ENCODE results near the gene SMAD7. TPM values are rescaled to one million over a fixed set of nuclear protein-coding genes. Genes with fewer than 3 reads are reported as not detected.
A peak's percentile ranks its signal among the peaks of the same experiment; 100 is the strongest.

Gene SMAD7
- total and polyA plus RNA-seq, 7 experiments from 2014 or later = 5.3 to 79.4 (median 21.4) TPM

DNA sequence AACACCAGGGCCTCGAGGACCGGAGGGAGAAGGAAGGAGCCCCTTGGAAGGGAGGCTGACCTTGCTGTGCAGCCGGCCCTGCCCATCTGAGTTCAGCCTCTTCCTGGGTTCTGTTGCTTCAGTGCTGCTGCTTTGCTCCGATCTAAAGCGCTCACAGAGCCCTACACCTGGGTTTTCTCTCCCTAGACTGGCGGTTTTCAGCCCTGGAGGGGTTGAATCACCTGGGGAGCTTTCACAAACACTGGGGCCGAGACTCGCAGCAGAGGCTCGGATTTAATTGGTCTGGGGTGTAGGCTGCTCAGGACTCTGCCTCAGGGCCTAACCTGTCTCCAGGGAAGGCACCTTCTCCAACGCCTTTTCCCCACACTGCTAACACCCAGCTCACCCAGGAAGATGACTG is 40.9 kb upstream of the SMAD7 start:
- Histone ChIP-seq H3K36me3 (ENCODE audit: control insufficient read depth in 2 of 3, insufficient read depth in 3 of 3, low read length in 3 of 3) (no peaks in the 10 kb centered on the region), H3K9me3 (ENCODE audit: control insufficient read depth in 2 of 3, low read length in 3 of 3) (no peaks in the 10 kb centered on the region), H3K4me3 (ENCODE audit: low read length) (no peak overlapping the region), H3K4me1 (ENCODE audit: control insufficient read depth in 2 of 2, insufficient read depth in 2 of 2, low read length in 2 of 2) (peaks cover 2 to 8% of the 10 kb centered on the region in 2 donors), H3K27ac (ENCODE audit: low read depth, low read length) (no peak overlapping the region), H3K27me3 (ENCODE audit: control insufficient read depth in 2 of 2, insufficient read depth in 2 of 2, low read length in 2 of 2) (no peaks in the 10 kb centered on the region)
- no peak overlapping the region for H3K4me3 Mint-ChIP-seq
- H3K4me1 Mint-ChIP-seq = peaks cover under 1 to 12% (median 6%) of the 10 kb centered on the region in 7 donors
- DNase-seq = no peak
- H3K9me3 Mint-ChIP-seq = no peaks in the 10 kb centered on the region
- POLR2A ChIA-PET = no interaction called here
- CTCF ChIA-PET = no interaction called here
- H3K27me3 Mint-ChIP-seq = peaks cover 0 to 14% (median 0%) of the 10 kb centered on the region in 5 donors
- no peaks in the 10 kb centered on the region for H3K36me3 Mint-ChIP-seq
- ATAC-seq = no peak
- no peak overlapping the region for H3K27ac Mint-ChIP-seq
- intact Hi-C loops (cut with micrococcal nuclease) = no loop called here

- peaks cover 0 to 5% of the 10 kb centered on the region in 2 donors for H3K4me1 ChIP-seq (ENCODE audit: control insufficient read depth in 2 of 2, insufficient read depth in 2 of 2, low read length in 2 of 2)
- no peaks in the 10 kb centered on the region for H3K36me3 ChIP-seq (ENCODE audit: control insufficient read depth in 2 of 3, insufficient read depth in 3 of 3, low read length in 3 of 3)
- H3K27ac ChIP-seq (ENCODE audit: low read depth, low read length) = no peak overlapping the region
- H3K4me3 ChIP-seq (ENCODE audit: low read length) = no peak overlapping the region
- no peaks in the 10 kb centered on the region for H3K9me3 ChIP-seq (ENCODE audit: control insufficient read depth in 2 of 3, low read length in 3 of 3)
- peaks cover 0 to 8% (median 4%) of the 10 kb centered on the region in 7 donors for H3K4me1 Mint-ChIP-seq
- no peak overlapping the region for H3K27ac Mint-ChIP-seq
- H3K36me3 Mint-ChIP-seq = no peaks in the 10 kb centered on the region
- ChIA-PET POLR2A (no interaction called here), CTCF (no interaction called here)
- no peaks in the 10 kb centered on the region for H3K27me3 ChIP-seq (ENCODE audit: control insufficient read depth in 2 of 2, insufficient read depth in 2 of 2, low read length in 2 of 2)
- peaks cover 0 to 14% (median 0%) of the 10 kb centered on the region in 5 donors for H3K27me3 Mint-ChIP-seq
- H3K4me3 Mint-ChIP-seq = no peak overlapping the region
- ATAC-seq (no peak), DNase-seq (no peak)
- intact Hi-C loops (cut with micrococcal nuclease) = no loop called here
- no peaks in the 10 kb centered on the region for H3K9me3 Mint-ChIP-seq
These were observed 40.5 kb upstream of the SMAD7 start for GRCh38 chr18:48991319-48991660.

- H3K27ac Mint-ChIP-seq = no peak overlapping the region
- H3K27me3 ChIP-seq (ENCODE audit: control insufficient read depth in 2 of 2, insufficient read depth in 2 of 2, low read length in 2 of 2) = no peaks in the 10 kb centered on the region
- no peaks in the 10 kb centered on the region for H3K36me3 ChIP-seq (ENCODE audit: control insufficient read depth in 2 of 3, insufficient read depth in 3 of 3, low read length in 3 of 3)
- no peaks in the 10 kb centered on the region for H3K9me3 Mint-ChIP-seq
- ChIA-PET POLR2A (no interaction called here), CTCF (no interaction called here)
- H3K9me3 ChIP-seq (ENCODE audit: control insufficient read depth in 2 of 3, low read length in 3 of 3) = no peaks in the 10 kb centered on the region
- intact Hi-C loops (cut with micrococcal nuclease) = no loop called here
- H3K36me3 Mint-ChIP-seq = no peaks in the 10 kb centered on the region
- H3K4me1 ChIP-seq (ENCODE audit: control insufficient read depth in 2 of 2, insufficient read depth in 2 of 2, low read length in 2 of 2) = no peaks in the 10 kb centered on the region
- H3K4me3 Mint-ChIP-seq = no peak overlapping the region
- no peak for ATAC-seq
- H3K4me3 ChIP-seq (ENCODE audit: low read length) = no peak overlapping the region
- no peak overlapping the region for H3K27ac ChIP-seq (ENCODE audit: low read depth, low read length)
- H3K27me3 Mint-ChIP-seq = peaks cover 0 to 19% (median 0%) of the 10 kb centered on the region in 5 donors
- DNase-seq = no peak
- peaks cover 0 to 5% (median under 1%) of the 10 kb centered on the region in 7 donors for H3K4me1 Mint-ChIP-seq
These were observed 39.9 kb upstream of the SMAD7 start for GRCh38 chr18:48990481-48991318.

DNA sequence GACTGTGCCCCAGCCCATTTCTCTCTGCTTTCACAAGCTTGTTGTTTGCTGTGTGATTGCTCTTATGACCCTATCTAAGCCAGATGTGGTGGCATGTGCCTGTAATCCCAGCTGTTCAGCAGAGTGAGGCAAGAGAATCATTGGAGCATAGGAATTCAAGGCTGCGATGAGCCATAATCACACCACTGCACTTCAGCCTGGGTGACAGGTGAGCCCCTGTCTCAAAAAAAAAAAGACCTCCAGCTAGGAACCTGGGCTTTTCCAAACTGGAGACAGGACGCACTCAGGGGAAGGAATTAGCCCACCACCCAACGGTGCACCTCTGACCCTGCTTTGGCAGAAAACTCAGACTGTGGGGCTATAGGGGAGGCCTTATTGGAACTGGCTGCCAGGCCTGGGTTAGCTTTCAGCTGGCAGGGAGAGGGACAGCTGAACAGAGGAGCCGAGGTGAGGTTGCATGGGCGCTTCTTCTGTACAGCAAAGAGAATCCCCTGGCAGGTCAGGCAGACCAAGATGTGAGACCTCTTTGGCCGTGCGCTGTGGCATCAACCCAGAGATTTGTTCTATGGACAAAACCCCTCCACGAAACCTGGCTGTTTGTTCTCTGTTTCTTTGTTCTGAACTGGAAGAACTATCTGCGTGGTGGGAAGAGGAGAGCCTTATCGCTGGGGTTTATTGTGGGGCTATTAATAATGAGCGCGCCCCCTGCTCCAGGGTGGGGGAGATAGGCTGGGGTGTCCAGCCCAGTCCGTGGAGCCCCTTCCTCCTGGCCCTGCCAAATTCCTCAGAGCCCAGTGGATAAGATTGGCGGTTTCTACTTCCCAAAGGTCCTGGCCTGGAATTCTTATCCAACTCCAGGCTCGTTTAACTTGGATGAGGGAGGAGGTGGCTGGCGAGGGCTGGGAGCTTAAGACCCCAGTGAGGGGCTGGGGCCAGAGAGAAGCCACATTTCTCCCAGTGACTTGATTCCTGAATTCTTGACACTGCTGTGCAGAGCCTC is 38.8 kb upstream of the SMAD7 start:
- ATAC-seq = no peak
- Mint-ChIP-seq H3K27ac (peak overlapping the region in 1 of 9 donors; percentile 36), H3K4me3 (no peak overlapping the region), H3K27me3 (peaks cover 0 to 23% (median 0%) of the 10 kb centered on the region in 5 donors), H3K36me3 (no peaks in the 10 kb centered on the region), H3K9me3 (no peaks in the 10 kb centered on the region), H3K4me1 (peaks cover 0 to 5% (median 0%) of the 10 kb centered on the region in 7 donors)
- Histone ChIP-seq H3K36me3 (ENCODE audit: control insufficient read depth in 2 of 3, insufficient read depth in 3 of 3, low read length in 3 of 3) (no peaks in the 10 kb centered on the region), H3K27ac (ENCODE audit: low read depth, low read length) (no peak overlapping the region), H3K9me3 (ENCODE audit: control insufficient read depth in 2 of 3, low read length in 3 of 3) (no peaks in the 10 kb centered on the region), H3K4me3 (ENCODE audit: low read length) (no peak overlapping the region), H3K27me3 (ENCODE audit: control insufficient read depth in 2 of 2, insufficient read depth in 2 of 2, low read length in 2 of 2) (no peaks in the 10 kb centered on the region), H3K4me1 (ENCODE audit: control insufficient read depth in 2 of 2, insufficient read depth in 2 of 2, low read length in 2 of 2) (no peaks in the 10 kb centered on the region)
- no peak for DNase-seq
- intact Hi-C loops (cut with micrococcal nuclease) = no loop called here
- CTCF ChIA-PET = no interaction called here
- POLR2A ChIA-PET = no interaction called here

DNA sequence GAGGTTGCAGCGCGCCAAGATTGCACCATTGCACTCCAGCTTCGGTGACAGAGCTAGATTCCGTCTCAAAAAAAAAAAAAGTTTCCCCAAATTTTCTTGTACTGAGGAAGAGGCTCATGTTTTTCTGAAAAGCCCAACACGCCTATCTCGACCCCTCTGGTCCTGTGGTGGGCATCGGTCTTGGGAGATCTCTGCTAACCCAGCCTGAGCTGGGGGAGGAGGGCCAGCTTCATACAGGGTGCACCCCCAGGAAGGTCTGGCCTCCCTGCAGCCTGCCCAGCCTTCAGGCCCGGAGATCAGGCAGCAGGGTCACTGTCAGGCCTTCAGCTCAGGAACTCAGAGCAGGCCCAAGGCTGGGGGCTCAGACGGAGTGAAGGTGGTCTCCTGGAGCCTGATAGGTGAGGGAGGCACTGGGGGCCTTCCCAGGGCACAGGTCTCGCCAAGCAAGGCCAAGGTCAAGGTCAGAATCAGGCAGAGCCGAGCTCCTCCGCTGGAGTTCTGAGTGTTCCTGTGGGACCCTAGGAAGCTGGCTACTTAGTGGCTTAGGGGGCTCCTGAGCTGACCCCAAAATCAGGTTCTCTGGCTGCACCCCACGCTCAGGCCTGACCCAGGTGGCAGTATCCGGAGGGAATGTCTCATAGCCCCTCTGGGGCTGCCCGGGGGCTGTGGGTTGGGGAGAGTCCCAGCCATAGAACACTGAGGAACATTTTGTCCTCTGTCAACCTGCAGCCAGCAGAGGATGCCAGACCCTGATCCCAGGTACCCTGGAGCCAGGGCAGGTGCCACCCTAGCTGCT is 37.9 kb upstream of the SMAD7 start:
- Histone ChIP-seq H3K4me1 (ENCODE audit: control insufficient read depth in 2 of 2, insufficient read depth in 2 of 2, low read length in 2 of 2) (no peaks in the 10 kb centered on the region), H3K27me3 (ENCODE audit: control insufficient read depth in 2 of 2, insufficient read depth in 2 of 2, low read length in 2 of 2) (no peaks in the 10 kb centered on the region), H3K36me3 (ENCODE audit: control insufficient read depth in 2 of 3, insufficient read depth in 3 of 3, low read length in 3 of 3) (no peaks in the 10 kb centered on the region), H3K27ac (ENCODE audit: low read depth, low read length) (no peak overlapping the region), H3K9me3 (ENCODE audit: control insufficient read depth in 2 of 3, low read length in 3 of 3) (no peaks in the 10 kb centered on the region), H3K4me3 (ENCODE audit: low read length) (no peak overlapping the region)
- ATAC-seq = no peak
- no peaks in the 10 kb centered on the region for H3K36me3 Mint-ChIP-seq
- H3K9me3 Mint-ChIP-seq = peaks cover 0 to under 1% (median 0%) of the 10 kb centered on the region in 11 donors
- intact Hi-C loops (cut with micrococcal nuclease) = no loop called here
- H3K27me3 Mint-ChIP-seq = peaks cover 0 to 22% (median 0%) of the 10 kb centered on the region in 5 donors
- no peak overlapping the region for H3K27ac Mint-ChIP-seq
- H3K4me3 Mint-ChIP-seq = no peak overlapping the region
- peaks cover 0 to 8% (median 2%) of the 10 kb centered on the region in 7 donors for H3K4me1 Mint-ChIP-seq
- CTCF ChIA-PET = no interaction called here
- POLR2A ChIA-PET = no interaction called here
- no peak for DNase-seq

GRCh38 chr18:48987821-48988220 is 37.1 kb upstream of the SMAD7 start:
- Mint-ChIP-seq H3K4me3 (no peak overlapping the region), H3K9me3 (peaks cover 0 to 2% (median 0%) of the 10 kb centered on the region in 11 donors), H3K4me1 (peaks cover 0 to 8% (median 5%) of the 10 kb centered on the region in 7 donors), H3K36me3 (no peaks in the 10 kb centered on the region), H3K27ac (no peak overlapping the region), H3K27me3 (peaks cover 0 to 20% (median 0%) of the 10 kb centered on the region in 5 donors)
- no peak overlapping the region for H3K27ac ChIP-seq (ENCODE audit: low read depth, low read length)
- H3K36me3 ChIP-seq (ENCODE audit: control insufficient read depth in 2 of 3, insufficient read depth in 3 of 3, low read length in 3 of 3) = no peaks in the 10 kb centered on the region
- ATAC-seq (no peak), DNase-seq (no peak)
- H3K9me3 ChIP-seq (ENCODE audit: control insufficient read depth in 2 of 3, low read length in 3 of 3) = no peaks in the 10 kb centered on the region
- CTCF ChIA-PET = no interaction called here
- H3K27me3 ChIP-seq (ENCODE audit: control insufficient read depth in 2 of 2, insufficient read depth in 2 of 2, low read length in 2 of 2) = no peaks in the 10 kb centered on the region
- intact Hi-C loops (cut with micrococcal nuclease) = no loop called here
- no peak overlapping the region for H3K4me3 ChIP-seq (ENCODE audit: low read length)
- POLR2A ChIA-PET = no interaction called here
- no peaks in the 10 kb centered on the region for H3K4me1 ChIP-seq (ENCODE audit: control insufficient read depth in 2 of 2, insufficient read depth in 2 of 2, low read length in 2 of 2)

All from naive thymus-derived CD4-positive, alpha-beta T cell (primary cell).